ENCODE measurements around the gene PPP3R1. TPM values are rescaled to one million over a fixed set of nuclear protein-coding genes. Genes with fewer than 3 reads are reported as not detected.
A peak's percentile ranks its signal among the peaks of the same experiment; 100 is the strongest.
"Not testable (repeated sequence)": the region's sequence is repeated elsewhere in the genome, so short reads cannot be mapped to it uniquely, and the experiment has no call there.

PPP3R1 gene
- polyA plus RNA-seq, 10 donors = 44.1 to 67.9 (median 51.7) TPM

DNA sequence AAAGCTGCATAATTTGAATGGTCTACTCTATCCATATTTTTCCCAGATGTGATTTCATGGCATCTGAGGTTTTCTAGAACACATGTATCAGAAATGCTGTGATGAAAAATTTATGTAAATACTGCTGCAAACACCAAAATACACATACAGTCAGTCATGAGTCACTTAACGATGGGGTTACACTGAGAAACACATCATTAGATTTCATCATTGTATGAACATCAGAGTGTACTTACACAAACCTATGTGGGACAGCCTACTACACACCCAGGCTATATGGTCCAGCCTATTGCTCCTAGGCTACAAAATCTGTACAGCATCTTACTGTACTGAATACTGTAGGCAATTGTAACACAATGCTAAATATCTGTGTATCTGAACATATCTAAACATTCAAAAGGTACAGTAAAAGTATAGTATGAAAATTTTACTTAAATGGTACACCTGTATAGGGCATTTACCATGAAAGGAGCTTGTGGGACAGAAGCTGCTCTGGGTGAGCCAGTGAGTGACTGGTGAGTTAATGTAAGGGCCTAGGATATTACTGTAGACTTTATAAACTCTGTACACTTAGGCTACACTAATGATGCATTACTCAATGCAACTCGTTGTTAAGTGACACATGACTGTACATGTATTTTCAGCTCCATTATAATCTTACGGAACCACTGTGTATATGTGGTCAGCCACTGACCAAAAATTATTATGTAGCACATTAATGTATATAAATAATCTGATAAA, 61.2 kb downstream of the PPP3R1 start:
- DNase-seq = peak in 1 of 3 donors; percentile 41

DNA sequence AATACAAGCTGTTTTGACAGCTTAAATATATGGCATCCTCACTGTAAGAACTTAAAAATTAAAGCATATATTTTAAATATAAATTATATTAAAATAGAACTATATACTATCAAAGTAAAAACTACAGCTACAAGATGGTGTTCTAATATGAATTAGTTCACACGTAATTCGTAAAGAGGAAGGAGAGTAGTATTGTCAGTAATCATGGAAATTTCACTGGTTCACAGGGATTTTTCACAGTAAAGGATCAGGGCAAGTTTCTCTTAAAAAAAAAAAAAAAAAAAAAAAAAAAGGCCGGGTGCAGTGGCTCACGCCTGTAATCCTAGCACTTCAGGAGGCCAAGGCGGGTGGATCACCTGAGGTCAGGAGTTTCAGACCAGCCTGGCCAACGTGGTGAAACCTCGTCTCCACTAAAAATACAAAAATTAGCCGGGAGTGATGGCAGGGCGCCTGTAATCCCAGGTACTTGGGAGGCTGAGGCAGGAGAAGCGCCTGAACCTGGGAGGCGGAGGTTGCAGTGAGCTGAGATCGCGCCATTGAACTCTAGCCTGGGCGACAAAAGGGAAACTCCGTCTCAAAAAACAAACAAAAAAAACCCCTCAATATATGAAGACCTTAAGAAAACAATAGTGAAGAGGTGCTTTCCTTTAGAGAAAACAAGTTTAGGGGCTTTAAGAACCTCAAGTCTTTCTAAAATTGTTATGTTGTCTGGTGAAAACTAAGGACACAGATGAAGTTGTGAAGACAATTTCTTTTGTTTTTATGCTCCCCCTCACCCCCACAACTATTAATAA, 62.1 kb downstream of the PPP3R1 start:
- no peak for DNase-seq

- DNase-seq = no peak
Measured at GRCh38 chr2:68188831-68189230, 63.5 kb downstream of the PPP3R1 start.

DNA sequence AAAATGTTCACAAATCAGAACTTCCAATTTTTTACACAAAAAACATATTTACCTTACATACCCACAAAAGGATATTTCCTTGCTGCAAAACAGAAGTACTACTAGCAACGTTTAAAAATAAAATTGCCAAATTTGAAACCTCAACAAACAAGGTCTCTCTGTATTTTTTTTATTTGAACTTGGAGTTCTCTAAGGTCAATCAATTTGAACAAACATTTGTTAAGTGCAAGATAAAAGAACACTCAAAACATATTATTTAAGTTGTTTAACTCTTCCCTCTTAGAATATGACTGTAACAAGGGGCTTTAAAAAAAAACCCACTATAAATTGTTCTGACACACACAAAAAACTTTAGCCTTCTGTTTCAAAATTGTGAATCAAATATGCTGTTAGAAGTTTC, 65.0 kb downstream of the PPP3R1 start:
- DNase-seq = no peak

- peak in 1 of 3 donors; percentile 25 for DNase-seq
Measured at GRCh38 chr2:68185541-68186164, 66.7 kb downstream of the PPP3R1 start.

DNA sequence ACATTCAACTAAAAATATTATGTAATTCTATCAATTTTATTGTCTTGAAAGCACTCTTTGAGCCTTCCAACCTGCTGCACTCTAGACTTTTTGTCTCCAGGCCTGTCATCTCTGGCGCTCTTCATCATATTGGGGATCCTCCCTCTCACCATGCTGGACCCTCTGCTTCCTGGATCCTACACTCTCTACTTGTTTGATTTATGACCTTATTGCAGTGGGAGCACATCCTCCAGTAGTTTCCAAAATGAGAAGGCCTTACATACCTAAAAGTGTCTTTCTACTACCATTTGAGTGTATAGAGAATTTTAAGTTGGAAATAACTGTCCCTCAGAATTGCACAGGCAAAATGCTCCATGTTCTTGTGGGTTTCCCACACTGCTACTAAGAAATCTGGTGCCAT, 69.4 kb downstream of the PPP3R1 start:
- no peak for DNase-seq

- DNase-seq = no peak
Measured at GRCh38 chr2:68178954-68179627, 73.2 kb downstream of the PPP3R1 start.

GRCh38 chr2:68178432-68178831, 73.9 kb downstream of the PPP3R1 start:
- DNase-seq = no peak

- DNase-seq = no peak
Measured at GRCh38 chr2:68177541-68177940, 74.8 kb downstream of the PPP3R1 start.

DNA sequence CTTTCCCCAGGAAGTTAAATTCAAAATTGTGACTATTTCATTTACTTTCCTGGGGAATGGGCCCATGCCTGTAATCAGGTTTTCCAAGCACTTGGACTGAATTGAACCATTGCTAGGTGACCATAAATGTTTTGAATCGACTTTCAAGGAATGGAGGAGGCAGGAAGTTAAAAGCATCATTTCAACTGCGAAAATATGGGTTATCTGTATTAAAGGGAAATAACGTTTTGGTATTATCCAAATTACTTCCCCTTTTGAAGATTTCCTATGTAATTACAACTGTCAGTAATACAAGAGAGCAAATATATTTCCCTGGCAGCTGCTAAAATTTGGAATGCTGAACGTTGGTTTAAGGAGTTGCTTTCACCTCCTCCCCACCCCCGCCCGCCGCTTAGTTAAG, 75.7 kb downstream of the PPP3R1 start:
- no peak for DNase-seq

GRCh38 chr2:68175210-68175609, 77.1 kb downstream of the PPP3R1 start:
- DNase-seq = not testable (repeated sequence)

- no peak for DNase-seq
Measured at GRCh38 chr2:68172990-68173700, 79.2 kb downstream of the PPP3R1 start.

GRCh38 chr2:68172521-68172920, 79.8 kb downstream of the PPP3R1 start:
- DNase-seq = no peak

DNA sequence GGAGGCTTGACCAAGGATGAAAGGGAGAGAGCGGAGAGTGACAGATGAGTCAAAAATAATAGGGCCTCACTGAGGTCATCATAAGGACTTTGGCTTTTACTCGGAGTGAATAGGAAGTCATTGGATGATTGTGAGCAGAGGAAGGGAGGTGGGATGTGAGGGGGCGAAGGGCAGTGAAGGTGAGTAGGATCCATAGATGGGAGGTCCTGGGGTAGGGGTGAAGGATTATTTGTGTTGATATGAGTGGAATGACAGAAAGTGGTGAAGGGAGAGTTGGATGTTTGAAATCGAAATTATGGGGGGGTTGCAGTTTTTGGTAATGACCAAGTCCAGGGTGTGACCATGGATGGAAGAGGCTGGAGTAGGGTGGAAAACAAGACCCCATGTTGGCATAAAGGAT, 80.6 kb downstream of the PPP3R1 start:
- DNase-seq = no peak

DNA sequence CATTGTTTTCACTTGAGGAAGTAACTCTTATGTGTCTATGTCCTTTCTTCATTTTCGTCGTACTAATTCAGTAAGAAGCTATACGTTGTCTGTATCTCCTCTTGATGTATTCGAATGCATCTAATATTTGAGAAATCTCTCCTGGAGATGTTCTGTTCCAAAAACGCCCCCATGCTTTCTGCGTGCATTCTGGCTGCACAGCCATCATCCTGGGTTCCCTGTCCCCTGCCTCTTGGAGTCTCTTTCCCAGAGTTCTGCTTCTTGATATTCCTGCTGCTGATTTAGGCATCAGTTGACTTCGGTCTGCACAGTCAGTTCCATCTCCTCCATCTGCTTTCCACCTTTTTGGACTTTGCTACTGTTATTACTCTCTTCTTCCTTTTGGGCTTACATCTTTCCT, 81.2 kb downstream of the PPP3R1 start:
- no peak for DNase-seq

DNA sequence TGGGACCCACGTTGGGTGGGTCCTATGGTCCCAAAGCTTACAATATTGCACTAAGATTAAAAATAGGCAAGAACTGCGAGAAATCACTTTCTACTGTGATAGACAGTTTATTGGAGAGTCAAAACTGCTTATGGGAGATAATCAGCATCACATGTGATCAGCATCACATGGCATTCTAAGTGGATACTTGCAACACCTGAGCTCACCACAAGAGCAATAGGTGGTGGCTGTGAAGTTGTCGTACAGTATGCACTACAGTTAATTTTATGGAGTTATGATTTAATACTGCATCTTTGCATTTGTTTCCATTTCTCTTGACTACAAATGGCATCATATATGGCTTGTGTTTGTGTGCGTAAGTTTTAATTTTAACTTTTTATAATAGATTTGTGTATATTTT, 83.0 kb downstream of the PPP3R1 start:
- DNase-seq = no peak

GRCh38 chr2:68167186-68167585, 85.1 kb downstream of the PPP3R1 start:
- DNase-seq = no peak

DNA sequence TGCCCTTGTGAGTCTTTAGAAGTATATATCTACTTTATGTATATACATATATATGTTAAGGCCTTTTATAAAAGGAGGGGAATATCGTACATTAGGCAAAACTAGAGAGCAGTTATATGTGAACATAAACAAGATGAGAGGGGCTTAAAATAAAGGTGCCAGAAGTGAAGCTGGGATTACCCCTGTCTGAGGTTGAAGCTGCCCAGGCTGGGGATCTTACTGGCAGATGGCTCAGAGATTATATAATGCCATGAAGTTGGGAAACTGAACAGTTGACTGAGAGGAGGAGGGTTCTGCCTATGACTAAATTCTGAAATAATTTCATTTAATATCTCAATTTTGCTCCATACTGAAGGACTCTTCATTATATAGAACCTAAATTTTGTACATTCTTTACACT, 88.7 kb downstream of the PPP3R1 start:
- DNase-seq = no peak

GRCh38 chr2:68158134-68158447, 94.2 kb downstream of the PPP3R1 start:
- no peak for DNase-seq

DNA sequence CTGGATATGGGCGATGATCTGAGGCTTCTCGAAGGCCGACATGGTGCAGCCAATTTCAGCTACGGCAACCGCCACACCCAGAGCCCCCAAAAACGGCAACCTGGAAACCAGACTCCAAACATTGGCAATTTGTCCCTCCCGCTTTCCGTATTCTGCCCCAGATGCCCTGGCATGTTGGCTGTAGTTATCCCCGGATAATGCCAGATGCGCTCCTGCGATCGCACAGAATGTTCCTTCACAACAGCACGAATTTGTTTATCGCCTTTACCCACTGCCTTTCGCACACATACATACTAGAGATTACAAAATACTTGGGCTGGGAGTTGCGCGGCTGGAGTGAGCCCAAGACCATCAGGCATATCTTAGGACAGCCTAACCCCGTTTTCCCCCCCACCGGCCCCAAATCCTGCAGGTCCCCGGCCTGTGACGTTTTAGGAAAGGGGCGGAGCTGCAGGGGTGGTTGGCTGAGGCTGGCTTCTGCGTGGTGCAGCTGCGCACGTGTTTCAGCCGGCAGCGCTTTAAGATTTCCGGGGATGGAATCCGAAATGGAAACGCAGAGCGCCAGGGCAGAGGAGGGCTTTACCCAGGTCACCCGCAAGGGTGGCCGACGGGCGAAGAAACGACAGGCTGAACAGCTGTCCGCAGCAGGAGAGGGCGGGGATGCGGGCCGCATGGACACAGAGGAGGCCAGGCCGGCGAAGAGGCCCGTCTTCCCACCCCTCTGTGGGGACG, 94.8 kb downstream of the PPP3R1 start, which contains the start of gene PNO1:
Gene PNO1, plus strand, starts transcription at position 487 of the 732 bp plus-strand sequence. Its CDS starts 47 bp downstream, at position 534.
- DNase-seq = peak; percentile 96 to 98 (median 97)

DNA sequence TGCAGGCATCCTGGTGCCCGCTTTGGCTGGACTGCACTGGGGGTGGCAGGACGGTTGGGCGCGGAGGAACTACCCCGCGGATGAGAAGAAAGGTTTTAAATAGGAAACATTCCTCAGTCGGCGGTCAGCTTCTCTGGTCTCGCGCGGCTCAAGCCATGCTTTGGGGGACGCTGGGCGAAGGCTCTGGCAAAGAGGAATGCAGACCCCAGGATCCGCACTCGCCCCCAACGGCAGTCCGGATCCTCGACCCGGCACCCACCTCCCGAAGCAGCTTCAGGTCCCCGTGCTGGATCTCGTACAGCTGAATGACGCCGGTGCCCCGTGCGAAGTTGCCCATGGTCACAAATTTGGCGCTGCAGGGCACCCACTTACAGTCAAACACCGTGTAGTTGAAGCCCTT, 95.3 kb downstream of the PPP3R1 start:
- DNase-seq = no peak
